ENCODE measurements around the gene OR2Z1.

GRCh38 chr19:8695501-8695900, 25.9 kb upstream of the OR2Z1 start:
- TF ChIP-seq YY1 (IDR thresholded peaks at IDR 0.05; ENCODE audit: low read depth) (no peak), EP300 (IDR thresholded peaks at IDR 0.05; ENCODE audit: borderline replicate concordance) (no peak), MAX (IDR thresholded peaks at IDR 0.05) (no peak), CREB1 (IDR thresholded peaks at IDR 0.05; ENCODE audit: low read depth) (no peak), NFIC (IDR thresholded peaks at IDR 0.05) (no peak), TCF12 (IDR thresholded peaks at IDR 0.05; ENCODE audit: low read depth) (no peak), EGR1 (IDR thresholded peaks at IDR 0.05) (no peak), REST (IDR thresholded peaks at IDR 0.05; ENCODE audit: low read depth) (no peak)
